ENCODE measurements around the gene HCFC1.

Gene HCFC1

GRCh38 chrX:153971450-153972367 lies at the start of gene HCFC1:
TSS of gene HCFC1 (minus strand) at chrX:153971818. CDS start at chrX:153970840, 978 bp downstream.
- DNase-seq = peak; percentile 92

- peak; percentile 41 for DNase-seq
Observed at GRCh38 chrX:154021131-154021611, 49.6 kb upstream of the HCFC1 start.

GRCh38 chrX:154020536-154021115 lies 49.0 kb upstream of the HCFC1 start:
- DNase-seq = peak; percentile 18

GRCh38 chrX:154019633-154020528 lies 48.3 kb upstream of the HCFC1 start, which contains the start of gene IRAK1:
TSS of gene IRAK1 (minus strand) at chrX:154019902. CDS start at chrX:154019812, 90 bp downstream.
- DNase-seq = peak; percentile 62

- peak; percentile 39 for DNase-seq
Observed at GRCh38 chrX:154019061-154019621, 47.5 kb upstream of the HCFC1 start.

GRCh38 chrX:154018518-154019060 lies 47.0 kb upstream of the HCFC1 start:
- no peak for DNase-seq

- DNase-seq = no peak
Observed at GRCh38 chrX:154017766-154018517, 46.3 kb upstream of the HCFC1 start.

GRCh38 chrX:154016366-154017076 lies 44.9 kb upstream of the HCFC1 start:
- no peak for DNase-seq

- no peak for DNase-seq
Observed at GRCh38 chrX:154015581-154016264, 44.1 kb upstream of the HCFC1 start.

- no peak for DNase-seq
Observed at GRCh38 chrX:154014429-154015380, 43.1 kb upstream of the HCFC1 start.

- DNase-seq = peak; percentile 58
Observed at GRCh38 chrX:154013614-154014360, 42.2 kb upstream of the HCFC1 start.

GRCh38 chrX:154013001-154013421 lies 41.4 kb upstream of the HCFC1 start:
- no peak for DNase-seq

GRCh38 chrX:154012336-154012991 lies 40.8 kb upstream of the HCFC1 start:
- DNase-seq = no peak

- no peak for DNase-seq
Observed at GRCh38 chrX:154011376-154012335, 40.0 kb upstream of the HCFC1 start.

GRCh38 chrX:154010330-154011087 lies 38.9 kb upstream of the HCFC1 start:
- no peak for DNase-seq

- DNase-seq = no peak
Observed at GRCh38 chrX:154008521-154008920, 36.9 kb upstream of the HCFC1 start.

Data from activated CD4-positive, alpha-beta T cell treated with anti-CD3 and anti-CD28 coated beads for 48 hours (primary cell).